ENCODE results near the gene MYH7.

Gene MYH7

GRCh38 chr14:23385642-23386265 lies 49.7 kb downstream of the MYH7 start:
- H3K4me1 ChIP-seq = no peaks in the 10 kb centered on the region
- H3K27me3 ChIP-seq (ENCODE audit: control insufficient read depth, insufficient read depth, low read length) = no peaks in the 10 kb centered on the region
- H3K79me2 ChIP-seq = no peaks in the 10 kb centered on the region
- no peaks in the 10 kb centered on the region for H3K9me3 ChIP-seq (ENCODE audit: control insufficient read depth, low read length)
- H3K4me3 ChIP-seq (ENCODE audit: low read depth, low read length) = no peak overlapping the region
- TF ChIP-seq, protein P1, sequence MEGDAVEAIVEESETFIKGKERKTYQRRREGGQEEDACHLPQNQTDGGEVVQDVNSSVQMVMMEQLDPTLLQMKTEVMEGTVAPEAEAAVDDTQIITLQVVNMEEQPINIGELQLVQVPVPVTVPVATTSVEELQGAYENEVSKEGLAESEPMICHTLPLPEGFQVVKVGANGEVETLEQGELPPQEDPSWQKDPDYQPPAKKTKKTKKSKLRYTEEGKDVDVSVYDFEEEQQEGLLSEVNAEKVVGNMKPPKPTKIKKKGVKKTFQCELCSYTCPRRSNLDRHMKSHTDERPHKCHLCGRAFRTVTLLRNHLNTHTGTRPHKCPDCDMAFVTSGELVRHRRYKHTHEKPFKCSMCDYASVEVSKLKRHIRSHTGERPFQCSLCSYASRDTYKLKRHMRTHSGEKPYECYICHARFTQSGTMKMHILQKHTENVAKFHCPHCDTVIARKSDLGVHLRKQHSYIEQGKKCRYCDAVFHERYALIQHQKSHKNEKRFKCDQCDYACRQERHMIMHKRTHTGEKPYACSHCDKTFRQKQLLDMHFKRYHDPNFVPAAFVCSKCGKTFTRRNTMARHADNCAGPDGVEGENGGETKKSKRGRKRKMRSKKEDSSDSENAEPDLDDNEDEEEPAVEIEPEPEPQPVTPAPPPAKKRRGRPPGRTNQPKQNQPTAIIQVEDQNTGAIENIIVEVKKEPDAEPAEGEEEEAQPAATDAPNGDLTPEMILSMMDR (IDR thresholded peaks at IDR 0.05) = no peak
- no peak overlapping the region for H3K27ac ChIP-seq
- H3K36me3 ChIP-seq (ENCODE audit: control insufficient read depth, insufficient read depth, low read length) = no peaks in the 10 kb centered on the region
- no peak overlapping the region for H3K4me2 ChIP-seq (ENCODE audit: low read length)
- no peak overlapping the region for H2AFZ ChIP-seq
- H3K9ac ChIP-seq = no peak overlapping the region

GRCh38 chr14:23385244-23385641 lies 50.2 kb downstream of the MYH7 start:
- H3K36me3 ChIP-seq (ENCODE audit: control insufficient read depth, insufficient read depth, low read length) = no peaks in the 10 kb centered on the region
- no peaks in the 10 kb centered on the region for H3K9me3 ChIP-seq (ENCODE audit: control insufficient read depth, low read length)
- TF ChIP-seq, protein P1 (IDR thresholded peaks at IDR 0.05) = no peak
- H3K4me3 ChIP-seq (ENCODE audit: low read depth, low read length) = no peak overlapping the region
- H3K79me2 ChIP-seq = no peaks in the 10 kb centered on the region
- H3K27me3 ChIP-seq (ENCODE audit: control insufficient read depth, insufficient read depth, low read length) = no peaks in the 10 kb centered on the region
- H3K27ac ChIP-seq = no peak overlapping the region
- no peak overlapping the region for H3K9ac ChIP-seq
- no peak overlapping the region for H2AFZ ChIP-seq
- no peaks in the 10 kb centered on the region for H3K4me1 ChIP-seq
- H3K4me2 ChIP-seq (ENCODE audit: low read length) = no peak overlapping the region

DNA sequence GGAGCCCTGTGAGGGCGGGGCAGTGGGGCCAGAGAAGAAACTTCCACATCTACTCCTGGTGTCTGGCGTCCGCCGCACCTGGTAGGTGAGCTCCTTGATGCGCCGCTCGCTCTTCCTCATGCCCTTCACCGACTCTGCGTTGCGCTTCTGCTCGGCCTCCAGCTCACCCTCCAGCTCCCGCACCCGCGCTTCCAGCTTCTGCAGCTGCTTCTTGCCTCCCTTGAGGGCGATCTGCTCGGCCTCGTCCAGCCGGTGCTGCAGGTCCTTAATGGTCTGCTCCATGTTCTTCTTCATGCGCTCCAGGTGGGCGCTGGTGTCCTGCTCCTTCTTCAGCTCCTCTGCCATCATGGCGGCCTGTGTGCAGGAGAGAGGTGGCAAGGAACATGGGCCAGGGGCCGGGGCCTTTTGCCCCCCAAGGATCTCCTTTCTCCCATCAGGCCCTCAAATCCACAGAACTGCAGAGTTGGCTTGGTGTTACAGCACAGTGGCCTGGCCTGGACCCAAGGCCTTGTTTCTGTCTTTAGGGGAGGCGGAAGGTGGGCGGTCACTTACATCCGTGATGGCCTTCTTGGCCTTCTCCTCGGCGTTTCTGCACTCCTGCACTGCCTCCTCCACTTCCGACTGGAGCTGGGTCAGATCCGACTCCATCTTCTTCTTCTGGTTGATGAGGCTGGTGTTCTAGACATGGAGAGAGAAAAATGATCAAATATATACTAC lies 50.9 kb downstream of the MYH7 start:
- Histone ChIP-seq H3K4me2 (ENCODE audit: low read length) (no peak overlapping the region), H2AFZ (no peak overlapping the region), H3K4me3 (ENCODE audit: low read depth, low read length) (no peak overlapping the region), H3K9me3 (ENCODE audit: control insufficient read depth, low read length) (no peaks in the 10 kb centered on the region), H3K27ac (no peak overlapping the region), H3K79me2 (no peaks in the 10 kb centered on the region), H3K36me3 (ENCODE audit: control insufficient read depth, insufficient read depth, low read length) (no peaks in the 10 kb centered on the region), H3K9ac (no peak overlapping the region), H3K4me1 (no peaks in the 10 kb centered on the region), H3K27me3 (ENCODE audit: control insufficient read depth, insufficient read depth, low read length) (no peaks in the 10 kb centered on the region)
- TF ChIP-seq, protein P1 (IDR thresholded peaks at IDR 0.05) = no peak

DNA sequence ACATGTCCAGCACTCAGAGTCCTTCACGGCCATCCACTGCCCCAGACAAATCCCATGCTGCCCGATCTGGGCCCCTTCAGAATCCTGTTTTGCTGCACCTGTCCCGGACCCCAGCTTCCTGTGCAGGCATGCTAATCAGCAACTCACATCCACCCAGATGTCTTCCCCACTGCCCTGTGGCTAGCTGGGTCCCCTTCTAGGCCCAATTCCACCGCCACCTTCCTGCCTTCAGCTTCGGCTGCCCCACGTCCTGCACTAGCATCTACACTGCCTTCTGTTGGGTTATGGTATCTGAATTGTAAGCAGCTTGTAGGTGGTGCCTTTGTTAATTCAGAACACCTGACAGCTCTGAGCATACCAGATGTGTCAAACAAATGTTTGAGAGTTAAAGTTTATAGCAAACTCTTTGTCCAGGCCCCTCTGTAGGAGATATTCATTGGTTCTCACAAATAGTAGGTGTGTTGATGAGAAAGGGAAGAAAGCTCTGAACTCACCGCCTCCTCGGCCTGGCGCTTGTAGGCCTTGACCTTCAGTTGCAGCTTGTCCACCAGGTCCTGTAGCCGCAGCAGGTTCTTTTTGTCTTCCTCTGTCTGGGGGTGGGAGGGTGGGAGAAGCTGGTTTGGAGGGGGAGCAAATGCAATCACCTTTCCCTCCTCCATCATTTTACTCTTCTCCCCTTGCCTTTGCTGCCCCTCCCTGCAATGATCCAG lies 52.6 kb downstream of the MYH7 start:
- no peak overlapping the region for H3K27ac ChIP-seq
- no peak overlapping the region for H2AFZ ChIP-seq
- H3K4me3 ChIP-seq (ENCODE audit: low read depth, low read length) = no peak overlapping the region
- no peaks in the 10 kb centered on the region for H3K36me3 ChIP-seq (ENCODE audit: control insufficient read depth, insufficient read depth, low read length)
- no peaks in the 10 kb centered on the region for H3K27me3 ChIP-seq (ENCODE audit: control insufficient read depth, insufficient read depth, low read length)
- H3K4me1 ChIP-seq = no peaks in the 10 kb centered on the region
- TF ChIP-seq, protein P1 (IDR thresholded peaks at IDR 0.05) = no peak
- H3K4me2 ChIP-seq (ENCODE audit: low read length) = no peak overlapping the region
- H3K9ac ChIP-seq = no peak overlapping the region
- H3K9me3 ChIP-seq (ENCODE audit: control insufficient read depth, low read length) = no peaks in the 10 kb centered on the region
- no peaks in the 10 kb centered on the region for H3K79me2 ChIP-seq
